GM10847 (cell line): ENCODE results near the gene COX5A.

Experiments used
- POLR2A ChIP-seq: IDR thresholded peaks from 2 replicates; pipeline ENCODE4 v1.6.1; 2011; ENCODE audit not compliant: insufficient read length; ENCODE audit errors: extremely low read depth

The COX5A gene

DNA sequence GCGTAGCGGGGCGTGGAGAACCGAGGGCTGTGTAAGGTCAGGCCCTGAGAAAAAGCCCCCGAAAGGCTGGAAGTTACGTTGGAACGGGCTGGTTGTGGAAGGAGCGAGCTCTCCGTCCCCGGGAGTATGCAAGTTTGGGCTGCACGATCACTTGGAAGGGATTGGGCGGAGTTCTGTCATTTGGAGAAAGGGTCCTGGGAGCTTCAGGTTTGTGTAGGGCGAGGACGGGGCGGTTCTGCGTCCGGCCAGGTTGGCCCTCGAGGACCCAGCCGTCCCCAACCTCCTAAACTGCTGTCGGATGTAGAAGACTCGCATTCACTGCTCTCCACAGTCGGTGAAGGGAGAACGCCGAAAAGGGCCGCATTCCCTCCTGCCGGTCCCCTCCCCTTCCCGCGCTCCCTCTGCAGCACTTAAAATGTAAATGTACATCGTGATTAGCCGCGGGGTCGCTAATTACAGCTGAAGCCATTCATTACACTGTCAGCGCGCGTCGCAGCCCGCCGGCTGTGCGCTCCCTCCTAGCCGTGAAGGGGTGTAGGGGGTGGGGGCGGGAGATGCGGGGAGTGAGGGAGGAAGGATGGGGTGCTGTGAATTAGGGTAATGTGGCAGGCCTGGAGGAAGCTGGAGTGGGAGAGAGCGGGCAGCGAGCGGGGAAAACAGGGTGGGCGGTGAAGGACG, 21.2 kb upstream of the COX5A start:
- TF ChIP-seq POLR2A, result no peak

DNA sequence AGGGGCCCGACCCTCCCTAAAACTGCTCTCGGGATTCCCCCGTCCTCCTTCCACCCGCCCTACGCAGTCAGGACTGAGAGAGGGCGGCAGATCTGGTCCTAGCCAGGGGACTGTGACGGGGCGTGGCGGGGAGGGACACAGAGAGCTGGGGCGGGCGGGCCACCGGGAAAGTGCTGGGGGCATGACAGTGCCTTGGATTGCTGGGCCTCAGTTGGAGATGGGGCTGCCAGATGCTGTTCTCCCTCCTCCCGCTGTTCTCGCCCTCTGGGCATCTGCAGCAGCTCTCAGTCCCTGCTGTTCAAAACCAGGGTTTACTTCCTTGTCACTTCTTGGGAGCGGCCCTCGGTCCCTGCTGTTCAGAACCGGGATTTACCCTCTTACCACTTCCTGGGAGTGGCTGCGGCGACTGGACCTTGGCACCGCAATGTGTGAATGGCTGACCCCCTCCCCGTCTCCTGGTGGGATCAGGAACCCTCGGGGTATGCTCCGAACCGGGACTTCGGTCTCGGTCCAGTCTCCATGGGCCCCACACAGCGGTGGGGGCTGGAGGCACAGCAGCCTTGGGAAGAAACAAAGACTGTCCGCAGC, 20.5 kb upstream of the COX5A start:
- no peak for TF ChIP-seq POLR2A

- no peak for TF ChIP-seq POLR2A
Observed at GRCh38 chr15:74957476-74958035, 19.7 kb upstream of the COX5A start.

GRCh38 chr15:74956648-74957475, 19.0 kb upstream of the COX5A start, which contains the start of gene RPP25:
Gene RPP25 (minus strand): TSS chr15:74956772. CDS start chr15:74956583, 189 bp downstream.
- TF ChIP-seq POLR2A, result peak; percentile 47

- no peak for TF ChIP-seq POLR2A
Observed at GRCh38 chr15:74955796-74956647, 18.1 kb upstream of the COX5A start.

DNA sequence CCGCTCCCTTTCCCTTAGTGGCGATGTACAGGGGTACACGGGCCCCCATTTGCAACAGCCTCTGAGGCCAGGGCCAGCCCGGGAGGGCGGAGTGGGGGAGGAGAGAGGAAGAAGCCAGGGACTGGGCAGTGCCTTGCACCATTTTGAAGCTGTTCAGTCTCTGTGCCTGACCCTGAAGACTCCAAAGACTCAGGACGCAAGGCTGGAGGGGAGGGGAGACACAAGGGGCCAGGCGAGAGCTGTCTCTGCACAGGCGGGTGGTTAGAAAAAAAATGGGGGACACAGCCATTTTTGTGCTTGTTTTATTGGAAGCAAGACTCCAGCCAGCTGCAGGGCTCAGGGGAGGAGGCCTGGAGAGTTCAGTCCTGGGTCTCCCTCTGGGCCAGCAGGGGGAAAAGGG, 17.1 kb upstream of the COX5A start:
- no peak for TF ChIP-seq POLR2A

- TF ChIP-seq POLR2A, result no peak
Observed at GRCh38 chr15:74954515-74954914, 16.6 kb upstream of the COX5A start.

GRCh38 chr15:74951006-74951405, 13.1 kb upstream of the COX5A start:
- TF ChIP-seq POLR2A, result no peak

DNA sequence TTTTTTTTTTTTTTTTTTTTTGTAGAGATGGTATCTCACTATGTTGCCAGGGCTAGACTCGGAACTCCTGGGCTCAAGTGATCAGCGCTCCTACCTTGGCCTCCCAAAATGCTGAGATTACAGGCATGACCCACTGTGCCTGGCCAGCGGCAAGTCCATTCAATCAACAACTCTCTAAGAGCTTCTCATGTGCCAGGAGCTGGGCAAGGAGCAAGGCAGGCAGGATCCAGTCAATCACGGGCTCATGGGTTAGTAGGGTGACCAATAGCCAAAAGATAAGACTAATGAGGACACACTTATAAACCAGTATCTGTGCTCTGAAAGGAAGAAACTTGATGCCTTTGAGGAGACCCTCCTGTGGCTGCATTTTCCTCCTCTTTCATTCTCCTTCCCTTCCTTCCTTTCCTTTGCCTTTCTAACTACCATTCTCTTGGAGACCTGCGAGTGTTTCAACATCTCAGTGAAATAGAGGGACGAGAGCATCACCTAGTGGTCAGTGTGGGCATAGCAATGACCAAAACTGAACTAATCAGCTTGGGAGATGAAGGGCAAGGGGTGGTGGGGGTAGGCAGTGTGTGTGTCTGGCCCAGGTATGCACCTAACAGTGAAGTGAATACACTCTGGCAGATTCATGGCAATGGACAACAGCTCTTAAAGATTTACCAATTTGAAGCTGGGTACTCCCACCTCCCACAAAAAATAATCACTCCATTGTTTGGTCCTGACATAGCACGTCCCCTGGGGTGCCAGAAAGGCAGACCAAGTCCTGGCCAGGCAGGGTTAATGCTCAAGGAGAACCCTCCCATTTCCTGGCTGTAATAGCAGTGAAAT, 12.4 kb upstream of the COX5A start:
- TF ChIP-seq POLR2A, result no peak

- TF ChIP-seq POLR2A, result no peak
Observed at GRCh38 chr15:74937272-74937589, 642 bp downstream of the COX5A start.

- TF ChIP-seq POLR2A, result no peak
Observed at GRCh38 chr15:74933573-74933972, 4.3 kb downstream of the COX5A start.

DNA sequence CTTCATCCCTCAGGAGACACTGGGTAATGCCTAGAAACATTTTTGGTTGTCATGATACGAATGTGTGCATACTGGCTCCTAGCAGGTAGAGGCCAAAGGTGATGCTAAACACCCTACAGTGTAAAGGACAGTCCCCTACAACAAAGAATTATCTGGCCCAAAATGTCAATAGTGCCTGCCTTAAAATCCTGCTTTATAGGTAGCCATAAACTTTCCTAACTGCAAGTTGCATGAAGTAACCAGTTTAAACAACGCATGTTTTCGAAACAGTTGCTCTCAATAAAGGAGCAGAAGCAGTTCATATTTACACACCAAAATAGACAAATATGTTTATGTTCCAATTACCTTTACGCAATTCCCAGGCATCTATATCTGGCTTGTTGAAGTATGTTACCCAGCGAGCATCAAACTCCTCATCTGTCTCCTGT, 9.1 kb downstream of the COX5A start:
- TF ChIP-seq POLR2A, result no peak

- TF ChIP-seq POLR2A, result no peak
Observed at GRCh38 chr15:74924525-74924924, 13.3 kb downstream of the COX5A start.

DNA sequence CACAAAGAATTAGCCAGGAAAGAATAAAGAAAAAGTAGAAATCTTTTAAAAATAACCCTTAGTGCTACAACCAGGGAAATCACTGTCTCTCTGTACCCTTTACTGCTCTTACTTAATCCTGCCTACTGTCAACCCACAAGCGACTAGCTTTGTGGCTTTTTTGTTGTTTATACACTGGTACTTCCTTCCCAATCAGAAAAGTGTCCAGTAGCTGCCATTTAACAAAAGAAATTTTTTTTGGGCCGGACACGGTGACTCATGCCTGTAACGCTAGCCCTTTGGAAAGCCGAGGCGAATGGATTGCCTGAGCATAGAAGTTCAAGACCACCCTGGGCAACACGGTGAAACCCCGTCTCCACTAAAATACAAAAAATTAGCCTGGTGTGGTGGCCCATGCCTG, 17.4 kb downstream of the COX5A start:
- TF ChIP-seq POLR2A, result no peak
